Neural progenitor cell (in vitro differentiated cells): Measurements from ENCODE around the gene QKI.

Experiments used
- CTCF ChIP-seq: fragments of 200-600 bp; sonication (generic); IDR thresholded peaks from 2 replicates; pipeline ENCODE4 v1.5.1; 2017; ENCODE audit warnings: antibody characterized with exemption, mild to moderate bottlenecking
- EZH2phosphoT487 ChIP-seq: fragments of 200-600 bp; sonication (generic); IDR thresholded peaks from 2 replicates; pipeline ENCODE4 v1.6.1; 2017; ENCODE audit warnings: antibody characterized with exemption

DNA sequence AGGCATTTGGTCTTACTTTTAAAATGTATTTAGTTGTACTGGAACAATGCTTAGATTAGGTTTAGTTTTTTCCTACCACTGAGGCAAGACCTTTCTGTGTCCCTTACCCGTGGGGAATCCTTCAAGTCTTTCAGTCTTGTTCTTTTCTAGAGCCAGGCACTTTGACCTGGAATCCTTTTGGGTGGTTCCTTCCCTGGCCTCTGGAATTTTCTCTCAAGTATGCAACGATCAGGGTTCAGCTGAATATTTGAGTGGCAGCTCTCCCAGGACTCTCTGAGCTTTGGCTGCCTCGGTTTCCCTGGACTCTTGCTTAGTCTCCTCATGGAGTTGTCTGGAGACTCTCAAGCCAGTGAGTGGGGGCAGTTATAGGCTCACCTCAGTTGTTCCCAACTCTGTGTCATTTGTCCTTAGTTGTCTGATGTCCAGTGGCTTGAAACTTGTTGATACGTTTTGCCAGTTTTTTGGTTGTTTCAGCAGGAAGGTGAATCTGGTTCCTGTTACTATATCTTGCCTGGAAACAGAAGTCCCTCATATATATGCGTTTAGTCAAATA lies 118.1 kb downstream of the QKI start:
- TF ChIP-seq CTCF (no peak), EZH2phosphoT487 (no peak)
